GM19043 (cell line): ENCODE measurements around the gene NKG7.
A peak's percentile ranks its signal among the peaks of the same experiment; 100 is the strongest.
"Not testable (repeated sequence)": the region's sequence is repeated elsewhere in the genome, so short reads cannot be mapped to it uniquely, and the experiment has no call there.

Experiments used
- ATAC-seq: cut with Tn5 transposase; IDR thresholded peaks from one replicate; pipeline ENCODE4 v1.9.1; 2021; ENCODE audit warnings: low read depth; ENCODE audit not compliant: unreplicated experiment

The NKG7 gene, protein sequence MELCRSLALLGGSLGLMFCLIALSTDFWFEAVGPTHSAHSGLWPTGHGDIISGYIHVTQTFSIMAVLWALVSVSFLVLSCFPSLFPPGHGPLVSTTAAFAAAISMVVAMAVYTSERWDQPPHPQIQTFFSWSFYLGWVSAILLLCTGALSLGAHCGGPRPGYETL

DNA sequence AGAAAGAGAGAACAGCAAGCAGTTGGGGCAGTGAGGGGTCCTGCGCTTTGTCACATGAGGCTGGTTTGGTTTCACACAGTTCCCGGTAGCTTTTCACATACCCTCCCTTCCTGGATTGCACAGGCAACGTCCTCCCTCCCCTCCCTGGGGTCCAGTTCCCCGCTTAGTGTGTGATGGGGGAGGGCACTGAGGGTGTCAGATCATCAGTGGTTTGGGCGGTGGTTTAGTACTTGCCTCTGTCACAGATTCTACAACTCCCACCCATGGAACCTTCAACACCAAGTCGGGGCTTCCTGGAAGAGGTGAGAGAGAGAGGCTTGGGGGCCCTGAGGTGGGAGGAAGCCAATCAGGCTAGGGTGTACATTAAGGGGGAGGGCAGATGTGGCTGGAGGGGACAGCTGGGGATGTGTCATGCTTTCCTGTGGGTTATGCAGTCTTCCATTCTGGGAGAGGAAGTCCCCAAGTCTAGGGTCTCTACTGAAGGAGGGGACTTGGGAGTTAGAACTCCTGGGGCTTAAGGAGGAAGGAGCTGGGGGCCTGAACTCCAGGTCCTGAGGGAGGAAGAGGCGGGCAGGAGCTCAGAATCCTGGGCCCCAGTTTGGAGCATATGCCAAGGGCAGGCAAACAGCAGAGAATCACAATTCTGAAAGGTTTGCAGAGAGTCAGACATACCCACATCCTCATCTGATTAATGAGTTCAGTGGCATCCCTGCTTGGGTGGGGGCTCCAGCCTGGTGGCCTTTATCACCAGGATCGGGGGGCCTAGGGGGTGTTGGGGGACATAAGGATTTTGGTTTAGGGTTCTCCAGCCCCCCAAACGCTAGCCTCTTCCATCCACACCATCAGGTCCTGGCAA, at the start of gene NKG7:
Gene NKG7, minus strand, starts transcription at position 6 of the 856 bp plus-strand sequence. CDS start 119 bp downstream, outside the sequence.
- peak; percentile 39 for ATAC-seq

DNA sequence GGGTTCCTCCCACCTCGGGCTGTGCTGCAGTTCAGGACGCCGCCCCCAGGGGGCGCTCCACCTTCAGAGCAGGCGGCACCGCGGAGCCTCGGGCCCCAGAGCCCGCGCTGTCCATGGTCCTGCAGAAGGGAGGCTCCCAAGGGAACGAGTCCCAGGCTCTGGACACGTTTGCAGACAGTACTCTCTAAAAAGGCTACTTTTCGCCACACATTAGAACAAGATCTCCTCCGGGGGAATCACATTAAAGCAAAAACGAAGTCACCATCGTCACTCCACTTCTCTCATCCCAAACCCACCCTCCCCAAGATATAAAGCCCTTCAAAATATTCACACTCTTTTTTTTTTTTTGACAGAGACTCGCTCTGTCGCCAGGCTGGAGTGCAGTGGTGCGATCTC, 49.6 kb upstream of the NKG7 start:
- no peak for ATAC-seq

DNA sequence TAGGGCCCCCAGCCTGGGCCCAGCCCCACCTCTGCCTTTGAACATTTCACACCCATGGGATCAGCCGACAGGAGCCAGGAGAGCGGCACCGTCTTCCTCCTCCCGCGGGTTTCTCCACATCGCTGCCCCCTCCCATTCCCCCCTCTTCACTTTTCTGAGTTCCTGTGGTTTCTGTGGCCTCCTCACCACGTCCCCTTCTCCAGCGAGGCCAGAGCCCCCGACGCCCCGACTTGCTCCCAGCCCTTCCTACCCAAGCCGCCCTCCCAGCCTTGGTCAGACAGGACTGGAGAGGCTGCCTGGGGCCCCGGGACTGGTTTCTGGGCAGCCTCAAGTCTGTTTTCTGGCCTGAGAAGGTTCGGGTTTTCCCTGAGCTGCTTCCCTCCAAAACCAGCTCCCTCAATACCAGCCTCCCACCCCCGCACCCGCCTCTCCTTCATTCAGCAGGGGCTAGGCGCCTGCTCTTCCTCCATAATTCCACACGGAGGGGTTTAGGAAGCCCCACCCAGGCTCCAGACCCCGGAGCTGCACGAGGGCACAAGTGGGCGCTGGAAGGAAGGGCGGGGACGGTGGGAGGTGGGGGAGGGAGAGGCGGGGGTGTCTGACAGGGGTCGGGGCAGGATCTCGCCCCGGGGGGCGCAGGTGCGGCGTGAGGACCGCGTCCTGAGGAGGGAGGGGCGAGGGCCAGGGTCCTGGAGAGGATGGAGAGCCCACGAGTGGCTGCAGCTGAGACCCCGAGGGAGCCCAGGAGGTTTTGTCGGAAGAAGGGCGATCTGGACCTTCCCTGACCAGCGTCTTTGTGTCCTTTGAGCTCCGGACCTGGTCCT, 49.0 kb upstream of the NKG7 start:
- no peak for ATAC-seq

DNA sequence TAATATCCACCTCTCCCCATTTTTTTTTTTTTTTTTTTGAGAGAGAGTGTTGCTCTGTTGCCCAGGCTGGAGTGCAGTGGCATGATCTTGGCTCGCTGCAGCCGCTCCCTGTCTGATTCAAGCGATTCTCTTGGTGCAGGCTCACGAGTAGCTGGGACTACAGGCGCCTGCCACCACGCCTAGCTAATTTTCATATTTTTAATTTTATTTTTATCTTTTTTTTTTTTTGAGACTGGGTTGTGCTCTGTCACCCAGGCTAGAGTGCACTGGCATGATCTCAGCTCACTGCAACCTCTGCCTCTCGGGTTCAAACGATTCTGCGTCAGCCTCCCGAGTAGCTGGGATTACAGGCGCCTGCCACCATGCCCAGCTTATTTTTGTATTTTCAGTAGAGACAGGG, 48.1 kb upstream of the NKG7 start:
- ATAC-seq, result not testable (repeated sequence)

DNA sequence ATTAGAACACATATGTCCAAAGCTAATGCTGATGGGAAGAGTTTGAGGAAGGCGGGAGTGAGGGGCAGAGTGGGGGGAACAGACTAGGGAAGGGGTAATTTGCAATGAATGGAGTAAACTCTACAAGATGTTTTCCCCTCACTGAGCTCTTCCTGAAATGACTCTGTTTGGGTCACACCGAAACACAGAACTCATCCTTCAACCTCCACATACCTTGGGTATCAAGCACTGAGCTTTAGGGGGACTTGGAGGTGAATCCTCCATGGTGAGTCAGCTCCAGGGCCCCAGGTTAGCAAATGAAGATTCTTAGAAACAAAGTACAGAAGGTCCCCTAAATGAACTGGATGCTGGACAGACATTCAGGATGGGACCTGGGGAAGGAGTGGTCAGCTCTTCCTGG, 46.3 kb upstream of the NKG7 start:
- ATAC-seq, result no peak

DNA sequence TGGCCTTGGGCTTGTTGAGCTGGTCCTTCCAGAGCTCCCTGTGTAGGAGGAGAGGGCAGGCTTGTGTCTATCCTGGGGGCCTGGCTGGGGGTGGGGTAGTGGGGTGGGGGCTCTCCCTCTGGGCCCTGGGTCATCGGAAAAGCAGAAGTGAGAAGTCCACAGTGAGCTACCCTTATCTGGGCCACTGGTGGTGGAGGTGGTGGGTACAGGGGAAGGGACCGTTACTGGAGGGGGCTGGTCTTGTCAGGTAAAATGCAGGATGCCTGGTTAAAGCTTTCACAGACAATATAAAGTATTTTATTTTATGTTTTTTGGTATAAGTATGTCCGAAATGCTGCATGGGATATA, 45.3 kb upstream of the NKG7 start:
- ATAC-seq, result no peak

DNA sequence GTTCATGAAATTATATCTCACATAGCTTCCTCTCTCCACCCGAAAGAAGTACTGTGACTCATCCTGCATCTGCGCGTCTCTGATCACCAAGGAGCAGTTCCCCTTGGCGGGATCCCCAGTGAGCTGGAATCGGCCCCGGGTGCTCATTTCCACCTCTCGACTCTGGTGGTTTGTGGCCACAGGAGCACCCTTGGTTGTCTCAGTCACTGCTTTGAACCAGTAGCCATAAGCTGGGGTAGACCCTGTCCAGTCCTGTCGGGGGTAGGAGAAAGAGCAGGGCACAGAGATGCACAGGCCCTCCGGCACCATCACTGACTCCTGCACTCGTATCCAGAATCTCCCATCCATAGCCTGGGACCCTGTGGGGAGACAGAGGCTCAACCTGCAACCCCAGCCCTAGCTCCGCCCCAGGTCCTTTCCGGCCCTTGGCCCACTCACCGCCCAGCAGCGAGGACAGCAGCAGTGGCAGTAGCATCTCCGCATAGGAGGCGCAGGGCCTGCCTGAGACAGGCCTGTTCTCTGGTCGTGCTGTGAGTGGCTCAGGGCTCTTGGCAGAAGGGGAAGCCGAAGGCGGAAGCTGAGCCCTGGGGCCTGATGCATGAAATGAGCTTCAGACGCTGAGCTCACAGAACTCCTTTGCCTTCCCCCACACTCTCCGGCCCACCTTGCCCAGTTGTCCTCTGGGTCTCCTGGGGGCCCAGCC, 44.8 kb upstream of the NKG7 start, which contains the start of gene SIGLEC10:
Gene SIGLEC10, minus strand, starts transcription at position 536 of the 703 bp plus-strand sequence. Its CDS starts 61 bp downstream, at position 475.
- no peak for ATAC-seq

DNA sequence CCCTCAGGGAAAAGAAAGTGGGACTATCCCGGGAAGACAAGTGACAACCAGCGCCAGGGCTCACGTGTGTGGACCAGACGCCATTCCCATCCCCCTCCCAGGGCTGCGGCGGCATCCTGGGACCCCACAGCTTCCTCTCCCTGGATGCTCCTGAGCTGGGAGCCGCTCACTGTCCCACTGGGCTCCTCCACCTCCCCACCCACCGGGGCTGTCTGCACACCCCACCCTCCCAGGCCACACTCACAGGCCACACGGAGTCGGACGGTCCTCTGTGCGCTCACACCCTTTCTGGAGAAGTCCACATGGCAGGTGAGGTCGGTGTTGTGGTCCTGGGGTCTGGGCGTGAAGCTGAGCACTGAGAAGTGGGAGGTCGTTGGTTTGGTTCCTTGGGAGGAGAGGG, 44.0 kb upstream of the NKG7 start:
- not testable (repeated sequence) for ATAC-seq

DNA sequence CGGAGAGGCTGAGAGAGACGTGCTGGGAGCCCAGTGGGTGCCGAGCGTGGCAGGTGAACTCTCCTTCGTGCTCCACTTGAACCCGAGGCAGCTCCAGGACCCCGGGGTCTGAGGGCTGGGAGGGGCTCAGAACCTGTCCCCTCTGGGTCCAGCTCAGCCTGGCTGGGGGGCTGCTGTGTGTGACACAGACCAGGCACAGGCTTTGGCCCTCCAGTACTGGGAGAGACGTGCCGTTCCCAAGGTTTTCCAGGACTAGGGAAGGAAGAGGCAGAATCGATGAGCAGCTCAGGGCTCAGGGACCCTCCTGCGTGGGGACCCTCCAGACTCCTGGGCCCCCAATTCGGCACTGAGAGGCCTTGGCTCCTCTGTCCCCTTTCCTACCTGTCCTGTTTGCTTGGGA, 42.7 kb upstream of the NKG7 start:
- ATAC-seq, result no peak

DNA sequence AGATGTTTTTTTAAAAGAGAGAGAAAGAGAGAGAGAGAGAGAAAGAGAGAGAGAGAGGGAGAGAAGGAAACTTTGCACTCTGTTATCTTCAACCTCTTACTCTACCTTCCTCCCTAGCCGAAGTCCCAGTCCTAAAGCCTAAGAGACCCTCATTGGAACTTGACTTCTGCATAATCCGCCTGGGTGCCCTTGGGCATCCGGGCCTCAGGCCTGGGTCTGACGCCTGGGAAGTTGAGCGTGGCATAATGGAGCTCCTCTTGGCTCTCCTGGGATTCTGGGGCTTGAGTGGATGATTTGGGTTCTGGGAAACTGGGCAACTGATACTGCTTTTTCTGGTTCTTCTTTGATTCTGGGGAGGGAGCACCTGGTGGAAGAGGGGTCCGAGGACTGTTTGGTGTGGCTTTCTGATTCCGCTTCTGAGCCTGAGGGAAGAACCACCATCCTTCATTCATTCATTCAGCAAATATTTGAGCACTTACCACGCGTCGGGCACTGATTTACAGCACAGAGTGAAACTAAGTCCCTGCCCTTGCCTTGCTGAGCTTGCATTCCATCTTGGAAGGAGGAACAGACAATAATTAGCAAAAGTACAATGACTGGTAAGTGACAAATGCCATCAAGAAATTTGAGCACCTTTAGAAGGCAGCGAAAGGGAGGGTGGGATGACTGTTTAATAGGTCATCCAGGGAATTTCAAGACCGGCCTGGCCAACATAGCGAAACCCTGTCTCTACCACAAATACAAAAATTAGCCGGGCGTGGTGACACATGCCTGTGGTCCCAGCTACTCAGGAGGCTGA, 38.7 kb upstream of the NKG7 start:
- ATAC-seq, result no peak

DNA sequence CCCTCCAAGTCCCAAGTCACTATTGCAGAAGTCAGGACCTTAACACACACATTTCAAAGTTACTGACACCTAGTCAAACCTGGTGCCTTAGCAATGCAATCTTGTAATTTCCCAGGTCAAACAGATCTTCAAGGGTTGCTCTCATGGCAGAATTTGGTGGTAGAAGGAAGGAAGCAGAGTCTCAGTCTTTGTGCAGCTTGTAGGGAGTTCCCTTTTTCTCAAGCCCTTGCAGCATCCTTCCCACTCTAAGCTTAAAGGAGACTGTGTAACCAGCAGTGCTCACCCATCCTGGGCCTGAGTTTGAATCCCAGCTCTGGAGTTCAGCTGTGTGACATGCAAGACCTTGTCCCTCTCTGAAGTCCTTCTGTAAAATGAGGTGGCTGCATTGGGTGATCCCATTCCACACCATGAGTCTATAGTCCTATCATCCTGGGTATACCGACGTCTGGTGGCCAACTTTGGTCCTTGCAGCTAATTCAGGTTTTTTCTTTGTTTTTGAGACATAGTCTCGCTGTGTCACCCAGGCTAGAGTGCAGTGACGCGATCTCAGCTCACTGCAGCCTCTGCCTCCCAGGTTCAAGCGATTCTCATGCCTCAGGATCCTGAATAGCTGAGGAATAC, 35.2 kb upstream of the NKG7 start:
- no peak for ATAC-seq

DNA sequence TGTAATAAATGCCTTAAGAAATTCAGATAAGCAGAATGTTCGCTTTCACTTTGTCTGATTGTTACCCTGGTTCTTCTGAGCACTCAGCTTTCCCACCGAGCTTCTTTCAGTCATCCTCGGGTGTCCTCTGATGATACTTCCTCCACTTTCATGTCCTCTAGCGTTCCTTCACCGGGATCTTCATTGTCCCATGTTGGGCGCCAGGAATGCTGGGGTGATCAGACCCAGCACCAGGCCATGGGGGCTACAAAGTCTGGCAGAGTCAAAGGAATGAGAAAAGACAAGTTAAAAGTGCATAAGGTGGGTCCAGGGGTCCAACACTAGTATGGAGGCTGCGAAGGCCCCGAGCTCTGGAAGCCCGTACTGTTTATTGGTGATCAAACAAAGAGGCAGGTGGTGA, 29.7 kb upstream of the NKG7 start:
- no peak for ATAC-seq

DNA sequence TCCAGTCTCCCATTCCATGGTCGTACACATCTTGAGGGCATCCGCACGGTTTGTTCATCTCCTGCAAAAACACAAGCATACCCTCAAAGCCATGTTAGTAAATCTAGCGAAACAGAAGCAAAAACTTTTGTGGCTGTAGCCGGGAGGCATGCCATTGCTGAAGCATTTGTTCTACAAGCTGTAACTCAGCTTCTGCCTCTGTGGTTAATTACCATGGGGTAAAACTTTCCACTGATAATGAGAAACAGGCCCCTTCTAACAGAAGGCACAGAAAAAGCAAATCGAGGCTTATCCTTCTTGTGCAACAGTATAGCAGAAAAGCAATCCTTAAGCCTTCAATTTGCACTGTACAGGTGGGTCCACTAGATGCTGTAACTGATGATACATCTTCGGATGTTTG, 27.5 kb upstream of the NKG7 start:
- not testable (repeated sequence) for ATAC-seq

DNA sequence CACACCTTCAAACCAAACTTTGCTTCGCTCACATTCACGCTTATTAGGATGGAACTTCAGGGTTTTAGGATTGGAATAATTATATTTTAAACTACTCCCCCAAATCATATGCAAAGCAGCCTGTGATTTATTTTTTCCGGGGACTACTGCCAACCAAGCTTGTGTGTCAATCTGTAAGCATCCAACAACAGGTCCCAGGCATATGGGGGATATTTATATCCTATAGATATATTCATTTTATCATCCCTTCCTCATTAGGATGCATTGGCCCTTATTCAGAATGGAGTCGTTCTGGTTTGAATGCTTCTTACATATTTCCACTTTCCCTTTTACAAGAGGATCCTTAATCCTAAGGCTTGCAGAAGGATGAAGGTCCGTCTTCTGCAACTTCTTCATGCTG, 26.8 kb upstream of the NKG7 start:
- ATAC-seq, result no peak

DNA sequence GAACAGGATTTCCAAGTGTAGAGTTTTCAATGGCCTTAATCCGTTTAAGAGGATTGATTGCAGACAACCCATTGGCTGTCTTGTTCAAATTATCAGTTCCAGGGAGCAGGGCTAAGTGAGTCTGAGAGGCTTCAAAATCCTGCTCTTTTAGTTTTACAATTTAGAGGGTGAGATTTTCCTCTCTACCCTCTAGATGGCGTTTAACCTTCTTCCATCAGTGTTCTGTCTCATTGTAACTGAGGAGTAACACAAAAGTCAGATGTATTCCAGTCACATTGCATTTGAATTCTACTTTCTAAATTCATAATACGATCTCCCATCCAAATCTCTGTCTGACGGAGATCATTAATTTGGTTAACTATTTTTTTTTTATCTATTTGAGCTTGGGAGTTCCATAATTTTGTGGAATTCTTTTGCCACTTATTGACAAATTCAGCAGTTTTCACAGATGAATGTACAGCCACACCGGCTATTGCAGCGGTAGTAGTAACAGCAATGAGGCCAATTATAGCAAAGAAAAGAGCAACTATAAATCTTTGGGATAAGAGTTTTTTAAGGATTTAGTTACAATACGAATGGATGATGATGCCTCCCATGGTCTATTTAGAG, 25.7 kb upstream of the NKG7 start:
- no peak for ATAC-seq

DNA sequence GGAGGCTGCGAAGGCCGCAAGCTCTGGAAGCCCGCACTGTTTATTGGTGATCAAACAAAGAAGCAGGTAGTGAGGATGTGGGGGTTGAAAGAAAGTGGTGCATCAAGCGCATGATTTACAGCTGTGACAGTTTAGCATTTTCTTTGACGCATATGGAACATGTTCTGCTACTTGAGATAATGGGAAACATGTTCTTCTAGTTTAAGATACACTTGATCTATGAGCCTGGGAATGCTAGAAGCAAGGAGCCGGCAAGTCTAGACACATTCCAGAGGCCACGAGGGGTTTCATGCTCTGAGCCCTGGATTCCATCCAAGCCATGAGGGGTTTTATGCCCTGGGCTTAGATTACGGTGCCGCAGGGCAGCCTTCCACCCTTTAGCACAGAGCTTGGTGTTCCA, 25.0 kb upstream of the NKG7 start:
- not testable (repeated sequence) for ATAC-seq

DNA sequence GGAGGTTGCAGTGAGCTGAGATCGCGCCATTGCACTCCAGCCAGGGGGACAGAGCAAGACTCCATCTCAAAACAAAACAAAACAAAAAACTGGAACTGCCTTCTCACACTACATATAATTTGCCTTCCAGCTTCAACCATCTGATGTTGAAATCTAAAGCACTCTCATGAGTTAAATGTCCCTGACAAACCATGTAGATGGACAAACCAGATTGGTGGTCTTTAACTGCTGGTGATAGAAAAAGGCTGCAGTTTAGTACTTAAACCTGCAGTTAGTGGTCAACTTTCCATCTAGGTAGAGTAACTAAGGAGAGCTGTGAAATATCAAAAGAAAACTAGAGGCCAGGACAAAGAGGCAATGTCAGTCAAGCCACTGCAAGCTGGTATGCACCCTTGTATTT, 23.7 kb upstream of the NKG7 start:
- ATAC-seq, result no peak

DNA sequence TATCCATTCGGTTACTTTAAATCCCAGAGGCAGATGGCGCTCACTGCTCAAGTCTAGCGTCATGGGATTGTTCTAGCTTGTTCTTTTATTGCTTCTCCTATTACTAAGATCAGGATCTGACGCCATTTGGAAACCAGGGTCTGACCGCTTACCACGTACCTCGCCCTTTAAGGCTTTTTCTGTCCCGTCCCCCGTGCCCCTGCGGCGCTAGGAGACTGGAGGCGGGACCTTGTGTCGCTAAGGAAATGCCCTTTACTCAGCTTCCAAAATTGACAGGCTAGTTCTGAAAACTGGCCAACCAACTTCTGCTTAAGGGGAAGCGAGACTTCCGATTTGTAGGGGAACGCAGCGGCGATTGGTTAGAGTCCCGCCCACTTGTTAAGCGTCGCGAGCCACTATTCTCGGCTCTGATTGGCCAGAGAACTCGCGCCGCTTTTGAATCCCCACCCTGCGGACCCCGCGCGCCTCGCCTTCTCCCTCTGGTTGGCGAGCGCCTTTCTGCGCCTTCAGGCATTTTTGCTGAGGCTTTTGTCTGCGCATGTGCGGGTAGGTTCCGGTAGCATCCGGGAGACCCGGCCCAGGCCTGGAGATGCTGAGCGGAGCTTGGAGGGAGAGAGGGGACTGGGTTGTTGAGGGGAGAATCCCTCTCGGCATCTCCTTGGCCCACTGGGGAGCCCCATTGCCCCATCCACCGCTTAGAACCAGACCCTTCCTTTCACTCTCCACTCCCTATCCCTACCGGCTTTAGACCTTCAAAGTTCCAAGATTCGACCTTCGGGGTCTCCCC, 21.8 kb upstream of the NKG7 start:
- ATAC-seq, result peak; percentile 75
